Myocyte (in vitro differentiated cells): ENCODE measurements around the gene PTH2R. TPM values are rescaled to one million over a fixed set of nuclear protein-coding genes. Genes with fewer than 3 reads are reported as not detected.
"Not testable (repeated sequence)": the region's sequence is repeated elsewhere in the genome, so short reads cannot be mapped to it uniquely, and the experiment has no call there.

Experiments
- DNase-seq: peaks from one replicate; pipeline ENCODE4 v3.0.0-alpha.2; 2012; ENCODE audit warnings: low read depth
- total RNA-seq: library from RNA; depleted of rRNA; stranded (reverse); fragments of >200 nt; gene quantifications from 2 replicates; pipeline ENCODE4 v1.2.3, GENCODE V29; 2014

Gene PTH2R
- total RNA-seq, 1 donor from 2014 or later, result not detected

- not testable (repeated sequence) for DNase-seq
Measured at GRCh38 chr2:208482453-208483015, 75.9 kb downstream of the PTH2R start.

DNA sequence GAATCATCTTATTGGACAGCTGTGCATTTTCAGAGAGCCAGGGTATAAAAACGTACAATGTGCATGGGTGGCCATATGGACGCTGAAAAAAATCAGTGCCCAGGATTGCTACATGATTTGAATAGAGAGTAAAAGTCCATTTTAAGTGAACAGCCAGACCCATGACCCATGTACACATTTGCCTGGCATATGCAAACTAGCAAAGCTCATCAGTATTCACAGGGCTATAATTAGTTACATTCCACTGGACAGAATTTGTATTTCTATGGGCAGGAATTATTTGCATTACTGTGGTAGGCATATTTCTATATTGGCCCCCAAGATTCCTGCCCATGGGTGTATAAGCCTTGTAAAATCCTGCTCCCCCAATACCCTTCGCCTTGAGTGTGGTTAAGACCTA lies 78.8 kb downstream of the PTH2R start:
- no peak for DNase-seq

- DNase-seq, result no peak
Measured at GRCh38 chr2:208488686-208489564, 82.3 kb downstream of the PTH2R start.

DNA sequence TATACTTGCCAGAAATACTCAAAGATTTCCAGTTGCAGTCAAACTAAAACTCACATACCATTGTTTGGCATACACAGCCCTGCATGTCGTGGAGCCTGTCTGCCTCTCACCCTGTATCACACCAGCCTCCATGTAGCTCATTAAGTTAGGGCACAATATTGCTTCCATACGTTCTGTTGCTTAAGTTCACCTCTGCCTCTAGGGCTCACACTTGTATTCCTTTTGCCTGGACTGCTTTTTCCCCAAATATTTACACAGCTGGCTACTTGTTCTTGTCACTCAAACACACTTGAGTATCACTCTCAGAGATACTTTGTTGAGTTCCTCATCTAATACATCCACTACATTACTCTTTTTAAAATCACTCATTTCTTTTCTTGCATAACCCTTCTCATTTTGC lies 83.1 kb downstream of the PTH2R start:
- no peak for DNase-seq

- DNase-seq, result no peak
Measured at GRCh38 chr2:208490492-208490891, 83.9 kb downstream of the PTH2R start.

DNA sequence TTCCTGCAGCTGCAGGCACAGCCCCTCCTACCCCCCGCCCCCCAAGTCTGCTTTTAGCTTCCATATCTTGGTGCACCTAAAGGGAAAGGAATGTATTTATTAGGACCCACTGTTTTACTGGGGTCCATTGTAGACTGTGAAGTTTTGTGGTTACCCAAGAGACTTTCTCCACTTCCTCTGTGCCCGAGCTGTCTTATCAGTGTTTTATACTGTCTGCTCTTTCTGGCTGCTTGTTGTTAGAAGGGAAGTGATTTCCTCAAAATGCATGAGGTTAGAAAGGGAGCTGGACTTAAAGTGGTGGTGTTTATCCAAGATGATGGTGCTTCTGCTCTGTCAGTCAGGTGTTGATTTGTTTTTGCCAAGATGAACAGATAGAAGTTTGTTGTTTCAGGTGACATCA lies 85.0 kb downstream of the PTH2R start:
- DNase-seq, result no peak

GRCh38 chr2:208492069-208492468 lies 85.5 kb downstream of the PTH2R start:
- no peak for DNase-seq

DNA sequence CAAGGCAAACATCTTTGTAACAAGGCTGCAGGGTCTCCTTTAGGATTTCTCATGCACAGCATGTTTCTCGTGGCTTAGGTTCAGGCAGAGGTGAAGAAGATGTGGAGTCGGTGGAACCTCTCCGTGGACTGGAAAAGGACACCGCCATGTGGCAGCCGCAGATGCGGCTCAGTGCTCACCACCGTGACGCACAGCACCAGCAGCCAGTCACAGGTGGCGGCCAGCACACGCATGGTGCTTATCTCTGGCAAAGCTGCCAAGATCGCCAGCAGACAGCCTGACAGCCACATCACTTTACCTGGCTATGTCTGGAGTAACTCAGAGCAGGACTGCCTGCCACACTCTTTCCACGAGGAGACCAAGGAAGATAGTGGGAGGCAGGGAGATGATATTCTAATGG lies 86.6 kb downstream of the PTH2R start:
- no peak for DNase-seq

GRCh38 chr2:208496129-208496528 lies 89.5 kb downstream of the PTH2R start:
- no peak for DNase-seq

GRCh38 chr2:208501206-208501605 lies 94.6 kb downstream of the PTH2R start:
- peak; percentile 0 for DNase-seq

DNA sequence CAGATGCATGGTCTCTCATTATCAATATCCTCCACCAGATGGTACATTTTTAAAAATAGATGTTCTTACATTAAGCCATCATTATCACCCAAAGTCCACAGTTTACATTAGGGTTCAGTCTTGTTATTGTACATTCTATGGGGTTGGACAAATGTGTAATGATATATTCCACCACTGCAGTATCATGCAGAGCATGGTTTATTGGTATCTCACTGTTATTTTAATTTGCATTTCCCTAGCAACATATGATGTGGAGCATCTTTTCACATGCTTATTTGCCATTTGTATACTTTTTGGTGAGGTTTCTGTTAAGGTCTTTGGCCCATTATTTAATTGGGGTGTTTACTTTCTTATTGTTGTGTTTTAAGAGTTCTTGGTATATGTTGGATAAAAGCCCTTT lies 95.7 kb downstream of the PTH2R start:
- no peak for DNase-seq

DNA sequence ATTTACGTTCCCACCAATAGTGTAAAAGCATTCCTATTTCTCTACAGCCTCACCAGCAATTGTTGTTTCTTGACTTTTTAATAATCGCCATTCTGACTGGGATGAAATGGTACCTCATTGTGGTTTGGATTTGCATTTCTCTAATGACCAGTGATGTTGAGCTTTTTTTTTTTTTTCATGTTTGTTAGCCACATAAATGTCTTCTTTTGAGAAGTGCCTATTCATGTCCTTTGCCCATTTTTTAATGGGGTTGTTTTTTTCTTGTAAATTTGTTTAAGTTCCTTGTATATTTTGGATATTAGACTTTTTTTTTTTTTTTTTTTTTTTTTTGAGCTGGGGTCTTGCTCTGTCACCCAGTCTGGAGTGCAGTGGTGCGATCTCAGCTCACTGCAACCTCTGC lies 98.8 kb downstream of the PTH2R start:
- DNase-seq, result not testable (repeated sequence)

DNA sequence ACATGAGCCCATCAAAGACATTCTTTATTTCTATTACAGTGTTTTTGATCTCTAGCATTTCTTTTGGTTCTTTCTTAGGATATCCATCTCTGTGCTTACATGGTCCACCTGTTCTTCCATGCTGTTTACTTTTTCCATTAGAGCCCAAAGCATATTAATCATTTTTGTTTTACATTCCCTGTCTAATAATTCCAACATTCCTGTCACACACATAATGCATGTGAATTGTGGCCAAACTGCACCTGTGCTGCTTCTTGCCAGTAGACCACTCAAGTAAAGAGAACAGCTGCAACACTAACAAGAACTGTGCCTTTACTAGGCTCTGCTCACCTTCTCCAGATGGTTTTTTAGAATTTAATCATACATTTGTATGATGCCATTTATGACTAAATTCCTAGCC lies 103.0 kb downstream of the PTH2R start:
- DNase-seq, result no peak

GRCh38 chr2:208511016-208511415 lies 104.4 kb downstream of the PTH2R start:
- DNase-seq, result no peak

- no peak for DNase-seq
Measured at GRCh38 chr2:208511573-208511972, 105.0 kb downstream of the PTH2R start.

GRCh38 chr2:208515099-208515498 lies 108.5 kb downstream of the PTH2R start:
- no peak for DNase-seq

GRCh38 chr2:208523069-208523468 lies 116.5 kb downstream of the PTH2R start:
- not testable (repeated sequence) for DNase-seq

DNA sequence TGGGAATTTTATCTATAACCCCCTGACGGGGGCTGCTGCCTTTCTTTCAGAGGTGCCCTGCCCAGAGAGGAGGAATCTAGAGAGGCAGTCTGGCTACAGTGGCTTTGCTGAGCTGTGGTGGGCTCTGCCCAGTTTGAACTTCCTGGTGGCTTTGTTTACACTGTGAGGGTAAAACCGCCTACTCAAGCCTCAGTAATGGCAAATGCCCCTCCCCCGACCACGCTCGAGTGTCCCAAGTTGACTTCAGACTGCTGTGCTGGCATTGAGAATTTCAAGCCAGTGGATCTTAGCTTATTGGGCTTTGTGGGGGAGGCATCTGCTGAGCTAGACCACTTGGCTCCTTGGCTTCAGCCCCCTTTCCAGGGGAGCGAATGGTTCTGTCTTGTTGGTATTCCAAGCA lies 118.6 kb downstream of the PTH2R start:
- not testable (repeated sequence) for DNase-seq

DNA sequence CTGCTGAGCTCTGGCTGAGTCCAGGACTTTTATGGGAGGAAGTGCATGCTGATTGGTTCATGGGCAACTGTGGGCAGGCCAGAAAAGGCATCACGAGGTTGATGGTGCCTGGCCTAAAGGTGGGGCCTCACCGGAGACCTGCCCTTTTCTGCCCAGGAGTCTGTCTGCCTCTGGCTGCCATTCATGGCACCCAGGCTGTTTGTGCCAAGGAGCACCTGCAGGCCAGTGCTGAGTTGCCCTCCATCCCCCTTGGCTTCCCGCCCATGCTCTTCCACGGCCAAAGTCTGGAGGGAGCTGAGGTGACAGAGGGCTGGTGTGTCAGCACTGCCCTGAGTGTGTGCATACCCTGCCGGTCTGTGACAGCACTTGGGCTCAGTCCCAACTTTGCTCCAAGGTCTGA lies 123.2 kb downstream of the PTH2R start:
- no peak for DNase-seq

- no peak for DNase-seq
Measured at GRCh38 chr2:208531361-208531760, 124.8 kb downstream of the PTH2R start.

DNA sequence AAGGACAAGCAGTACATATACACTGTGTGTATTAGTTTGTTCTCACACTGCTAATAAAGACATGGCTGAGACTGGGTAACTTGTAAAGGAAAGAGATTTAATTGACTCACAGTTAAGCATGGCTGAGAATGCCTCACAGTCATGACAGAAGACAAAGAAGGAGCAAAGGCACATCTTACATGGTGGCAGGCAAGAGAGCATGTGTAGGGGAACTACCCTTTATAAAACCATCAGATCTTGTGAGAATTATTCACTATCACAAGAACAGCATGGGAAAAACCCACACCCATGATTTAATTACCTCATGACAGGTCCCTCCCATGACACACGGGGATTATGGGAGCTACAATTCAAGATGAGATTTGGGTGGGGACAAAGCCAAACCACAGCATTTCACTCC lies 129.0 kb downstream of the PTH2R start:
- DNase-seq, result not testable (repeated sequence)

DNA sequence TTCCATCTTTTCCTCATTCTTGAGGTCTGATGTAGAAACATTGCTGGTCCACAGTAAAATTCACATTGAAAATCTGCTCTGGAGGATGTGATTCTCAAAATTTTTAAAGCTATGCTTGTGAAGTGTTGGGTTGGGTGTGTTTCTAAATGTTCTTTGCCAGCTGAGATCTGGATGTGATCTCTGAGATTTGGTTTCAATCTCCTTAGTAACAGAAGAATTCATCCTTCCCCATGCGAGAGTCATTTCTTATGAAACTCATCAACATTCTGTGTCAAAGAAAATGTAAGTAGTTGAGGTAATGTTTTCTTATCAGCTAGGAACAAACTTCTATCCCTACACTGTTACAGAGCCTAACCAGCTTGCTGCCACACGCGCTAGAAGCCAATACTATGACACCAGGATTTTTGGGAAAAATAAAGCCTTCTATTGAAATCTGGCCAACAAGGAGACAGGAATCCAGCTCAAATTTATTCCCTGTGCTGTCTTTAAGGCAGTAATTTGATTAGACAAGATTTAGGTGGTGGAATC lies 134.9 kb downstream of the PTH2R start:
- no peak for DNase-seq
